GM19324 (cell line): Measurements from ENCODE around the gene LRRC1.

Experiments used
- ATAC-seq: cut with Tn5 transposase; IDR thresholded peaks from one replicate; pipeline ENCODE4 v1.9.1; 2021; ENCODE audit warnings: mild to moderate bottlenecking, moderate library complexity; ENCODE audit not compliant: unreplicated experiment, low FRiP score

LRRC1 gene

GRCh38 chr6:53918854-53919510 is 124.2 kb downstream of the LRRC1 start:
- no peak for ATAC-seq

- ATAC-seq, result no peak
Measured at GRCh38 chr6:53919881-53920360, 125.1 kb downstream of the LRRC1 start.

- no peak for ATAC-seq
Measured at GRCh38 chr6:53920881-53921280, 126.1 kb downstream of the LRRC1 start.

DNA sequence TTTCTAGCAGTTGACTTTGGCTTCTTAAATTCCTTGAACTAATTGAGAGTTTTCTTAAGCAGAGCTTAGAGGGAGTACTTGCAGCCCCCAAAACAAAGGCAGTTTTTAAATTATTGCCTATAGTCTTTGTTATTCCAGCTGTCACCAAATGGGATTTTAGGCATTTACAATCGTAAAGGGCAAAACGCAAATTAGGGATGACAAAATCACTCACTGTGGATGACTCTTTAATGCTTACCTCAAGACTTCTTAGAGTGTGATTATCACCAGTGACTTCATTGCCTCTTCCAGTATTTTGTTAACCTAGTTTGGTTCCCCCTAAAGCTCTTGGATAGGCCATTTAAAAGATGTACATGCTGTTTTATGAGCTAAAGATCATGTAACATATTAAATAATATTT is 126.8 kb downstream of the LRRC1 start:
- no peak for ATAC-seq

DNA sequence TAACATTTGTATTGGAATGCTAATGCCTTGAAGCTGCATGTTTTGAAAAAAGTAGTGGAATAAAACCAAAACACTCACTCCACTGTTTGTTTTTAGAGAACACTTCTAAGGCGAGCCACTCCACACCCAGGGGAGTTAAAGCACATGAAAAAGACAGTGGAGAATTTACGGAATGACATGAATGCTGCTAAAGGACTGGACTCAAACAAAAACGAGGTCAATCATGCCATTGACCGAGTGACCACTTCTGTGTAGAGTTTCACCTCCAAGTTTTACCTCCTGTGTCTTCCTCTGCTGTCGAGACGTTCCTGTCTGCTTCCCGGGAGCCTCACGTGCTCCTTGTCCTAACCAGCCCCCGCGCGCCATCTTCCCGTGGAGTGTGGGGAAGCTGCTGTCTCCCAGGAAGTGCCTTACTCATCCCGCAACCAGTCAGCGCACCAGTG is 127.8 kb downstream of the LRRC1 start:
- ATAC-seq, result no peak

DNA sequence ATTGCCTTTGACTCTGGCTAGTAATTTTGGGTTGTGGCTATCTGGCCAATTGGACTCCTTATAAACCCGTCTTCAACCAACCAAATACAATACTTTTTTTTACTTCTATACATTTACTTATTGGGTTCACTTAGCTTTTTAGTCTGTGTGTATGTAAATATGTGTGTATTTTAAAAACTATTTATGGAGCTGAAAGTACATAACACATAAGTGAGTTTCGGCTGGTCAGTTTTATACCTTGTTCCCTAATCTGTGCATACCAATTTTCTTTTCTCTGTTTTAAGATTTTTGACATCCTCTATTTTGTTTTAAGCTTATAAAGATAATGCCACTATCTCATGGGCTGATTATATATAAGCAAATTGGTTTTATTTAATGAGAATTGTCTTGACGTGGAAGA is 129.5 kb downstream of the LRRC1 start:
- ATAC-seq, result no peak

DNA sequence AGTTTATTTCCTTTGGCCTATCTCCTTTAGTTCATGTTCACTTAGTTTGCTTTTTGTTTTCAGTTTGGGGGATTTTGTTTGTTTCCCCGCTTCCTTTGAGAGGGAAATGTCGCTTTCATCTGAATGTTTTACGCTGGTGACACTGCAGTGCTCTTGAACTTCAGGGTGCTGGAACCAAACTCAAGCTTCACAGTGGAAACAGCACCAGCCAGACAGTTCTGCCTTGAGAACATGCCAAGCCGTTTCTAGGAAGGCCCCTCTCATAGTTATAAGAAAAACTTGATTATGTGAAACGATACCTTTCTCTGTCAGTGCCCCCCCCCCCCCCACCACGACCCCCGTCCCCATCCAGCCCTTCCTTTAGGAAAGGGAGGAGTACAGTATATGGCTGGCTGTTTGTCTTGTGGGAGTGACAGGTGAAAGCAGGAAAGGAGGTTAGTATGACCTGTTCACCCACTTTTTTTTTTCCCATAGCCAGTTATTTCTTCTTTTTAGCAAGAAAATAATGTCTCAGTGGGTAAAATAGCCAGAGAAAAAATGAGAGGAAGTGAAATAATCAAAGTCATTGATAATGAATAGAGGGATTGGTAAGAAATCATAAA is 130.1 kb downstream of the LRRC1 start:
- no peak for ATAC-seq

GRCh38 chr6:53925891-53926290 is 131.1 kb downstream of the LRRC1 start:
- no peak for ATAC-seq

DNA sequence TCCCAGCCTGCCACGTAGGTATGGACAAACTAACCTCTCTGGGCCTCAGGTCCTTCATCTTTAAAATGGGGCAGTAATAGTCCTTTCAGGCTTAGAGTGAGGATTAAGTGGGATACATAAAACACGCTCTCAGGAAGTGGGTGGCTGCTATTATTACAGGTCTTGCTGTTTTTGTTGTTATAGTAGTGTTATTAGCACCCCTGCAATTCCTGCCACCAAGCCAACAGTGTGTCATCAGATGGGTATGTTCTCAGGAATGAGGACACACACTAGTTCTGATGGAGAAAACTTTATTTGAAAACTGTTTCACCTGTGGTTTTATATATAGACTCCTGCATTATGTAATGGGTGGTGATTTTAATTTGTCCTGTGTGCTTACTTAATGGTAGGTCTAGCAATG is 131.7 kb downstream of the LRRC1 start:
- no peak for ATAC-seq

GRCh38 chr6:53928641-53929040 is 133.8 kb downstream of the LRRC1 start:
- ATAC-seq, result no peak

DNA sequence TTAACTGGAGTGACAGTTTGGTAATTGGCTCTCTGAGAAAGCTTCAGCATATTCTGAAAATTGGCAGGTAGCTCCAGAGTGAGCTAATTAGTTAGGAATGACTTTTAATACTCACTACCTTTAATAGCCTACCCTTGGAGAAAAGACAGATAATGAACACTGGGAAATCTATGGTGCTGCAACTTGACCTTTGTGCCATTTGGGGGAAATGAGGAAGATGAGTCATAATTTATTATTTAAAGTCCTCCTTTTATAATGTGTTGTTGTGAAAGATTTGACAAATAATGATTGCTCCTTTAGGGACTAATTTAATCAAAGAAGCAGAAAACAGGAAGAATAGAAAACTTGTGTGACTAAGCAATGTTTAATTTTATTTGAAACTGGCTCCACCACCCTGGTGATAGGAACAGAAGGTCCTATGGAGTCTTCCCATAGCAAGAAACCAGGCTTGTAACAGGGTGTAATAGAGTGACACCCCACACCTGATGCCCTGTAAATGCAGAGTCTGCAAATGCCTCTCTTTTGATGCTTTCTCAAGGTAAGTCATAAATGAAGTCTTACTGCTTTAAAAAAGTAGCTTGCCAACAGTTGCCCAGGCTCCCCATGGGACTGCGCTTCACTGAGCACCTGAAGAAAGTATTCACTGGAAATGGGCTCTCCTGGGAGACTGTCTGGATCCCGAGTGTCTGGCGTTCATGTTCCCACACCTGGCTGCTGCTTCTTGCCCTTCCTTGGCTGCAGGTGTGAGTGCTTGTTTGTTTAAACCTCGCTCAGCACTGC is 134.4 kb downstream of the LRRC1 start:
- no peak for ATAC-seq

DNA sequence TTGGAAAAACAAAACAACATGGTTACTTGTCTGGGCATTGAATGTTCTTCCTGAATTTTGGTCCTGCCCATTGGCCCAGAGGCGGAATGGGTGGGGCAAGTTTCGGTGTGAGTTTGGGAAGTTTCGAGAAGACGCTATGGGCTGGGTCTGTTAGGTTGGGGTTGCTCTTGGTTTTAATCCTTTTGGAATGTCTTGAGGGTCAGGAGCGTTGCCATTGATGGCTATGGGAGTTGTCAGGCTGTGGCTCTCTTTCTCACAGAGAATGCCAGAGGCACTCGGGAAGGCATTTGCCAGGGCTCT is 135.0 kb downstream of the LRRC1 start:
- no peak for ATAC-seq

DNA sequence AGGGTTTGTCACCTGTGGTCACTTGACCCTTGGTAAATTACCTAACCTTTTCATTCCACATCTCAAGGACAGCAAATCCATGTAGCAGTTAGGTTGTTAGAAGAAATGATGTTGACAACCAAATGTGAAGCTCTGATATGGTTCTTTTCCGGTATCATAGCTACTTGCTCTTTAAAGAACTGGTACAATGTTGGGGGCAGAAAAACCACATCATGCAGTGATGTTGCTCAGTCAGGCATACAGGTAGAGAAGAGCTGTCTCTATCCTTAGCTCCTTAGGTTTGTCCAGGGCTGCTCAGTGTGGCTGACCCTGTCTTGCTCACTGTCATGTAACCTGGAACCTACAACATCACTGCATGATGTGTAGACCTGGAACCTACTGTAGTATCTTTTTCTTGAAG is 135.5 kb downstream of the LRRC1 start:
- ATAC-seq, result no peak

DNA sequence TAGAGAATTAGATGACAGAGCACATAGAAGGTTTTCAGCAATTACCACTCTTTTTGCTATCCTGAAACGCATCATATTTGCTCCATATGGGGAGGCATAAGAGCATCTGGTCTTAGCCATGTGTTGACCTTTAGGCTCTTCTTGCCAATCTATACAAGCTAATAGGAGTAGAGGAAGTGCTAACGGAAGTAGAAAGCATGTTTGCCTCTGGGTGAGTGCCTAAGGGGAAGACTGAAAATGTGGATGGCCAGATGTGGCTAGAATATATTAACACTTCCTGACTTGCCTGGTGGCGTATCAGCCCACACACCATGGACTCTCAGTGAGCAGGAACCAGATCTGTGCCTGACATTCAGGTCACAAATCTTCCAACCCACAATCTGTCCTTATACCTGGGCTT is 136.3 kb downstream of the LRRC1 start:
- ATAC-seq, result no peak

DNA sequence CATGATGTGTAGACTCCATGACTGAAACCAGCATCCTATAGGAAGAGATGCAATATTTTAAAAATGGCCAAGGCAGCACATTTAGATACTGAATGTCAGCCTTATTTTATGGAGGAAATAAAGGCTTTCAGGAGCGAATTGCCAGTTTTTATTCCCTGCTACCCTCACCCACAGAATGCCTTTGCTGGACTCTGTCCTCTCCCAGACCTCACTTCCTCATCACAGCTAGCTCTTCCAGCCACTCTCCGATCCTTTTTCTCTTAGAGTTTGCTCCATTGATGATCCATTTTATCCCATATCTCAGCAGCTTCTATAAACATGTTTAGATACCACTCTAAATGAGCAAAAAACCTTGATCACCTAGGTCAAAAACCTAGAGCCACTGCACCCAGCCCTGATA is 137.7 kb downstream of the LRRC1 start:
- ATAC-seq, result no peak

GRCh38 chr6:53934023-53934422 is 139.2 kb downstream of the LRRC1 start:
- ATAC-seq, result no peak

- ATAC-seq, result no peak
Measured at GRCh38 chr6:53937461-53937860, 142.7 kb downstream of the LRRC1 start.

DNA sequence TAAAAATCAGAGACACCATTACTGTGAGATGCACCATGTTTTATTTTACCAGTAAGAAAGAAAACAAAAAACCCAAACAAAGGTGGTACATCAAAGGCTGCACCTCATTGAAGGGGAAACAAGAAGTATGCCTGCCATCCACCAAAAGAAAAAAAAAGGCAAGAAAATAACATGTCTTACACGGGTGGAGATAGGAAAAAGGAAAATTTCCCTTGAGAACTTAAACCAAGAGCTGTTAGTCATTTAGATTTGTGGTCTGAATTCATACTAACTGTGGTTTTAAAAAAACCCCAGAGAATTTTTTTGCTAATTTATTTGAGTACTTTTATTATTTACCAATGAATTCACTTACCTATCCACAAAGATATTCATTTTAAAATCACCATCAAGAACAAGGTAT is 144.0 kb downstream of the LRRC1 start:
- no peak for ATAC-seq

GRCh38 chr6:53939830-53940229 is 145.0 kb downstream of the LRRC1 start:
- no peak for ATAC-seq

GRCh38 chr6:53943395-53943794 is 148.6 kb downstream of the LRRC1 start:
- ATAC-seq, result no peak

DNA sequence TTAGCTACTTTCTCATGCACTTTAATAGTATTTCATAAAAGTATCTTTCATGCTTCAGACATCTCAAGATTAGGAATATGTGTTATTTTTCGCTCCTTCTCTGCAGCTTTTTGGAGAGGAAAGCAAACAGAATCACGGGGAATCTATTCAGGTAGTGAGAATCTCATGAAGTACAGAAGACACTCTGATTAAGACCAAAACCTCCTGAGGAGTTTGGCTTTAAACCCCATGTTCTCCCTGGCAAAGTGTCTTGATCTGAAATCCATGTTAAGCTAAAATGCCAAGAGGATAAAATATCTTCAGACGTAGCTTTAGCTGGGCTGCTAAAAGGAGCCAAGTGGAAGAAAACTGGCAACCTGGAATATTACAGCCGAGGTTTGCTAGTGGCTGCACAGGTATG is 149.3 kb downstream of the LRRC1 start:
- no peak for ATAC-seq

- ATAC-seq, result no peak
Measured at GRCh38 chr6:53944543-53944942, 149.7 kb downstream of the LRRC1 start.
